Brain microvascular endothelial cell (primary cell): ENCODE measurements around the gene KISS1R.

Experiments used
- DNase-seq: peaks from one replicate; pipeline ENCODE4 v3.0.0-alpha.2; 2020
- H3K27ac ChIP-seq: fragments of 250-450 bp; sonication (Bioruptor Pico); 2 replicates; pipeline ENCODE4 v1.5.1; 2020; ENCODE audit warnings: mild to moderate bottlenecking, moderate library complexity
- H3K27me3 ChIP-seq: fragments of 250-450 bp; sonication (Bioruptor Pico); replicated peaks from 2 replicates; pipeline ENCODE4 v1.5.1; 2020; ENCODE audit warnings: mild to moderate bottlenecking
- H3K36me3 ChIP-seq: fragments of 250-450 bp; sonication (Bioruptor Pico); replicated peaks from 2 replicates; pipeline ENCODE4 v1.5.1; 2020; ENCODE audit warnings: mild to moderate bottlenecking
- H3K4me3 ChIP-seq: 2 replicates; pipeline ENCODE4 v1.5.1; 2011; ENCODE audit warnings: low read depth, mild to moderate bottlenecking, control low read depth, low read length, moderate library complexity
- CTCF ChIP-seq: IDR thresholded peaks from 2 replicates; pipeline ENCODE4 v1.5.1; 2011; ENCODE audit warnings: low read depth, mild to moderate bottlenecking, moderate library complexity, low read length, control low read depth, inconsistent platforms; ENCODE audit errors: missing control alignments
- in situ Hi-C: cut with HindIII; loops from 2 replicates; pipeline ENCODE4 v1.10.0; 2017; ENCODE audit warnings: low sequenced_read_pairs, low pct_ligation_motif_present

Gene KISS1R

DNA sequence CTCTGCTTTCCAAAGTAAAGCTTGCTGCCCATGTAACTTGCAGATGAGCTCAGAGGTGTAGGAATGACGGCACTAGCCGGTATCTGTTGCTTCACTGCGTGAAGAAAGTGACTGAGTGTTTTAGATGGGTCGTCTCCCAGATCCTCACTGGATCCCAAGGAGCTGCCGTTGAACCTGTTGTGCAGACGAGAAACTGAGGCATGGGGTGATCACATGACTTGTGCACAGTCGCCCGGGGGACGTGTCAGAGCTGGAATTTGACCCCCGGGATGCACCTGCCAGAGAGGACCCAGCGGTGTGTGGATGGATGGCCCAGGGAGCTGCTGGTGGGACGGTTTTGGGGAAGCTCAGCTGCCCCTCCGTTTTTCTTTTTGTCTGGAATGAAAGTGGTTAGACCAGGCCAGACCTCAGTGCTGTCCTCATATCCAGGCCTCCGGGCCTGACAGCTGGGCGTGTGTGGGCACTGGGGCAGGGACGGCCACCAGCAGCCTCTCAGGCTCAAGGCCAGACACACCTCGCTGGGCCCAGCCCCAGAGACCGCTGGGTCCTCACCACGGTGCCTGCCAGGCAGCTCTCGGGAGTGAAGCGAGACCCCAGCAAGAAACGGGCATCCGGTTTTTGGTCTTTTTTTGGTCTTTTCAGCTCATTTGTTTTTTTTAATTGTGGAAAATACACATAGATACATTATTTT lies 21.2 kb downstream of the KISS1R start:
- in situ Hi-C loops = no loop called here
- Histone ChIP-seq H3K27ac (no peak overlapping the region), H3K27me3 (no peaks in the 10 kb centered on the region), H3K36me3 (peaks cover 15% of the 10 kb centered on the region), H3K4me3 (no peak overlapping the region)
- no peak for DNase-seq
- TF ChIP-seq CTCF = no peak

DNA sequence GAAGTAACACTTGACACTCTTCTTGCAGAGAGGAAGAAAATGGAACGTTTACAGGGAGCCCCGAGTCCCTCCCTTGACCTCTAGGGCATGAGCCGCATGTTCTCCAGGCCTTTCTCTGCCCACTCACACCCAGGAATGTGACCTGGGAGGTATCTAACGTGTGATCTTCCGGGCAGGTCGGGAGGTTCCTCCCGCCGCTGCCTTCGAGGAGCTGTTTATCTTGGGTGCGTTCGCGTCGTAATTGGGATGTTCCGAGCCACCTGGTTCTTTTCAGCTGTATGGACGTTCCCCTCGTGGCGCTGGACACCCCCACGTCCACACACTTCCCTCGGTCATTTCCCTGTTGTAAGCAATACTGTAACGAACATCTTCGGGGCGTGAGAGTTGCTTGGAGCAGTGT lies 22.3 kb downstream of the KISS1R start:
- no peak for DNase-seq
- Histone ChIP-seq H3K36me3 (peaks cover 15% of the 10 kb centered on the region), H3K27me3 (no peaks in the 10 kb centered on the region), H3K27ac (no peak overlapping the region), H3K4me3 (no peak overlapping the region)
- TF ChIP-seq CTCF = no peak
- in situ Hi-C loops = no loop called here

GRCh38 chr19:939922-940321 lies 22.8 kb downstream of the KISS1R start:
- H3K4me3 ChIP-seq = no peak overlapping the region
- peaks cover 15% of the 10 kb centered on the region for H3K36me3 ChIP-seq
- TF ChIP-seq CTCF = no peak
- in situ Hi-C loops = no loop called here
- H3K27ac ChIP-seq = no peak overlapping the region
- H3K27me3 ChIP-seq = no peaks in the 10 kb centered on the region
- no peak for DNase-seq

DNA sequence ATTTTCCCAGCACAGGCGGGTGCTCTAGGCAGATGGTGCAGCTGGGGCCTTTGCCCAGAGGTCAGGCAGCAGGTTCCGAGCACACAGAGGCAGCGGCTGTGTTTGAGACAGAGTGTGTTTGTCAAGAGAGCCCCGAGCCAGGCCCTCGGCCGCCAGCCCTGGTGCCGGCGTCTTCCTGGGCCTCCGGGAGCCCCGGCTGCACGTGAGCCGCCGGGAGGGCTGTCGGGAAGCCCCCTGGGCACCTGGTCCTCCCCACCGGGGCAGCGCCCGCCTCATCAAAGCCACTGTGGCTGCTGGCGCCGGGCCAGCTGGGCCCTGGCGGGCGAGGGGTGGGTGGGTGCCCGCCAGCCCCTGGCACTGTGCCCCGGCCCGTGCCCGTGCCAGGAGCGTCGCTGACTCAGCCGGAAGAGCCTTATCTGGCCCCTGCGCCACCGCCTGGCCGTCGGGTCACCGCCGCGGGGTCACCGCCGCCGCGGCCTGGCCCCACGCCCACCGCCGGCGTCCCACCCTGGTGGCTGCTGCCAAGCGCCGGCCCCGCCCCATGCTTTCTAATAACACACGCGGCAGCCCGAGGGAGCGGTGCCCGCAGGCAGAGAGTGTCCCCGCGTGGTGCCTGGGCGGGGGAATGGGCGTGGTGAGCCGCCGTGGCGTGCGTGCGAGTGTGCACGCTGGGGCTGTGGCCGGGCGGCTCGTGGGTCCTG lies 23.6 kb downstream of the KISS1R start:
- H3K4me3 ChIP-seq = no peak overlapping the region

GRCh38 chr19:941292-942132 lies 24.4 kb downstream of the KISS1R start:
- in situ Hi-C loops = no loop called here
- no peak overlapping the region for H3K27ac ChIP-seq
- no peak for TF ChIP-seq CTCF

More for the DNA sequence above, 23.6 kb downstream of the KISS1R start:
- no peak for DNase-seq
- no peak for TF ChIP-seq CTCF
- in situ Hi-C loops = no loop called here
- H3K27me3 ChIP-seq = no peaks in the 10 kb centered on the region
- H3K36me3 ChIP-seq = peaks cover 15% of the 10 kb centered on the region
- H3K27ac ChIP-seq = no peak overlapping the region

More at GRCh38 chr19:941292-942132, 24.4 kb downstream of the KISS1R start:
- no peaks in the 10 kb centered on the region for H3K27me3 ChIP-seq
- DNase-seq = no peak
- H3K4me3 ChIP-seq = no peak overlapping the region
- H3K36me3 ChIP-seq = peaks cover 15% of the 10 kb centered on the region
